Suprapubic skin (tissue), 4 donors: ENCODE data around the gene TGM1. TPM values are rescaled to one million over a fixed set of nuclear protein-coding genes. Genes with fewer than 3 reads are reported as not detected.

Source experiments
- DNase-seq, 2 donors: peaks; one replicate each; pipeline ENCODE4 v3.0.0-alpha.2; 2019; ENCODE audit warnings: low spot score in 2 of 2
- H3K27ac ChIP-seq: fragments of 200-600 bp; sonication (generic); one replicate; pipeline ENCODE4 v1.5.1; 2019
- H3K27me3 ChIP-seq: fragments of 200-600 bp; sonication (generic); one replicate; pipeline ENCODE4 v1.5.1; 2019
- H3K36me3 ChIP-seq: fragments of 200-600 bp; sonication (generic); one replicate; pipeline ENCODE4 v1.5.1; 2019
- H3K4me1 ChIP-seq: fragments of 200-600 bp; sonication (generic); one replicate; pipeline ENCODE4 v1.5.1; 2019
- H3K4me3 ChIP-seq: fragments of 200-600 bp; sonication (generic); one replicate; pipeline ENCODE4 v1.5.1; 2019; ENCODE audit warnings: mild to moderate bottlenecking
- H3K9me3 ChIP-seq: fragments of 200-600 bp; sonication (generic); one replicate; pipeline ENCODE4 v1.5.1; 2019
- CTCF ChIP-seq, 2 donors: fragments of 200-600 bp in 1 of 2; fragments of 450-650 bp in 1 of 2; sonication (generic) in 1 of 2; IDR thresholded peaks; one replicate each; pipeline ENCODE4 v1.5.1; 2016 to 2019; ENCODE audit warnings: antibody characterized with exemption in 2 of 2, mild to moderate bottlenecking in 1 of 2, moderate library complexity in 1 of 2
- EP300 ChIP-seq: sonication (generic); formaldehyde crosslinking; IDR thresholded peaks from one replicate; pipeline ENCODE4 v1.6.1; 2017; ENCODE audit warnings: antibody characterized with exemption
- POLR2A ChIP-seq, 2 donors: fragments of 450-650 bp; IDR thresholded peaks; one replicate each; pipeline ENCODE4 v1.6.1; 2017; ENCODE audit warnings: antibody characterized with exemption in 2 of 2, mild to moderate bottlenecking in 2 of 2, moderate library complexity in 2 of 2
- POLR2AphosphoS5 ChIP-seq, 3 donors: sonication (generic); formaldehyde crosslinking; IDR thresholded peaks; one replicate each; pipeline ENCODE4 v1.6.1; 2017; ENCODE audit warnings: antibody characterized with exemption in 3 of 3
- WGBS: methylation state at CpG from one replicate; pipeline ENCODE4 v1.1.5; 2018; 5-methylcytosine and 5-hydroxymethylcytosine counted together
- total RNA-seq, 4 donors: library from RNA; depleted of rRNA; stranded (reverse); fragments of >200 nt; gene quantifications; one replicate each; pipeline ENCODE4 v1.1.0, GENCODE V29; 2016

Gene TGM1
- total RNA-seq, 4 donors from 2014 or later = 127 to 144 (median 130) TPM

GRCh38 chr14:24255931-24256711 lies 6.9 kb downstream of the TGM1 start:
- Histone ChIP-seq H3K27ac (no peak overlapping the region), H3K4me1 (peaks cover 15% of the 10 kb centered on the region), H3K4me3 (no peak overlapping the region), H3K27me3 (no peaks in the 10 kb centered on the region), H3K9me3 (no peaks in the 10 kb centered on the region), H3K36me3 (peaks cover 39% of the 10 kb centered on the region)
- WGBS = 89% methylated on average over 10 of the region's 12 CpGs
- no peak for TF ChIP-seq EP300
- no peak for TF ChIP-seq POLR2A (IDR thresholded peaks at IDR 0.05)
- TF ChIP-seq POLR2AphosphoS5 (IDR thresholded peaks at IDR 0.05) = no peak
- no peak for TF ChIP-seq CTCF (IDR thresholded peaks at IDR 0.05)
- peak in 1 of 2 donors; percentile 42 for DNase-seq

- Histone ChIP-seq H3K4me3 (no peak overlapping the region), H3K36me3 (peaks cover 43% of the 10 kb centered on the region), H3K4me1 (peaks cover 15% of the 10 kb centered on the region), H3K27ac (no peak overlapping the region), H3K9me3 (no peaks in the 10 kb centered on the region), H3K27me3 (no peaks in the 10 kb centered on the region)
- WGBS = 88% methylated on average over 8 of the region's 8 CpGs
- peak in 1 of 2 donors; percentile 55 for DNase-seq
- no peak for TF ChIP-seq CTCF (IDR thresholded peaks at IDR 0.05)
- TF ChIP-seq EP300 = no peak
- TF ChIP-seq POLR2A (IDR thresholded peaks at IDR 0.05) = no peak
- no peak for TF ChIP-seq POLR2AphosphoS5 (IDR thresholded peaks at IDR 0.05)
Measured at GRCh38 chr14:24255438-24255837, 7.5 kb downstream of the TGM1 start.

- TF ChIP-seq POLR2AphosphoS5 (IDR thresholded peaks at IDR 0.05) = no peak
- TF ChIP-seq EP300 = no peak
- TF ChIP-seq CTCF (IDR thresholded peaks at IDR 0.05) = no peak
- TF ChIP-seq POLR2A (IDR thresholded peaks at IDR 0.05) = no peak
- Histone ChIP-seq H3K4me3 (no peak overlapping the region), H3K27me3 (no peaks in the 10 kb centered on the region), H3K4me1 (peaks cover 10% of the 10 kb centered on the region), H3K9me3 (no peaks in the 10 kb centered on the region), H3K27ac (no peak overlapping the region), H3K36me3 (peaks cover 43% of the 10 kb centered on the region)
- WGBS = 98% methylated on average over 16 of the region's 19 CpGs
- no peak for DNase-seq
Measured at GRCh38 chr14:24254630-24255392, 8.2 kb downstream of the TGM1 start.

GRCh38 chr14:24253936-24254335 lies 9.0 kb downstream of the TGM1 start:
- H3K4me3 ChIP-seq = no peak overlapping the region
- H3K9me3 ChIP-seq = no peaks in the 10 kb centered on the region
- TF ChIP-seq POLR2AphosphoS5 (IDR thresholded peaks at IDR 0.05) (no peak), POLR2A (IDR thresholded peaks at IDR 0.05) (no peak), CTCF (IDR thresholded peaks at IDR 0.05) (no peak), EP300 (no peak)
- no peaks in the 10 kb centered on the region for H3K27me3 ChIP-seq
- no peak for DNase-seq
- 89% methylated on average over 7 of the region's 7 CpGs for WGBS
- peaks cover 46% of the 10 kb centered on the region for H3K36me3 ChIP-seq
- H3K4me1 ChIP-seq = peaks cover 3% of the 10 kb centered on the region
- no peak overlapping the region for H3K27ac ChIP-seq
